SW 1271 (cell line): ENCODE data around the gene FGF3.

Source experiments
- DNase-seq, 2 experiments: peaks; one replicate each; lab custom pipeline; 2025; lab: John Stamatoyannopoulos, UW

FGF3 gene

DNA sequence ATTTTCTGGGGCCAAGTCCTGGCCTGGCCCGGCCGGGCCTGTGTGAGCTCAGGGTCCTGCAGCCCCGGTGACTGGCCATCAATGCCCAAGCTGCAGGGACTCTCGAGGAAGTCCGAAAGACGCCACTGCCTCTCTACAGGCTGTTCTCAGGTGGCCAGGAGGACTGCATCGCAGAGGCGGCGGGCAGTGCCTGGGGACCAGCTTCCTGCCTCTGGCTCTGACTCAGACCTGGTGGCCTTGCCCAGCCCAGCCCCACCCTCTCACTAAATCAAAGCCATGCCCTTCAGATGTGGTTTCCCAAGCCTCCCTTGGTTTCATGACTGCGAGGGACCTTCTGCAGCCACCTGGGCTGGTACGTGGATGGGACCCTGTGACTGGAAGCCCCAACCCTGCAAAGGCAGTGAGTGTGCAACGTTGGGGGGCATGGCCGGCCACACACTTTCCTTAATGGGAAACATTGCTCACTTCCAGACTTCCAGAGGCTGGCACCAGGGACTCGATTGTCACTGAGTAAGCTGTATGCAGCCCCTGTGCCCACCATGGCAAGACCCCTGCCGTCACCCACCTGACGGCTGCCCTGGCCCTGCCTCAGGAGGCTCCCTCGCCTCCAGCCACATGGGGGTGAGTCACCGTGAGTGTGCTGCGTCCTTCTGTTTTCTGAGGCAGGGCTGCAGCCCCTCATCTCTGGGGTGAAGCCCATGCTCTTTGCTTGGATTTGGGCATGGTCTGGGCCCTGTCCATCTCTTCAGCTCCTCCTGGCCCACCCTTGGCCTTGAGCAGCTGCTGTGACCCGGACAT, 6.0 kb upstream of the FGF3 start:
- DNase-seq: no peak

DNA sequence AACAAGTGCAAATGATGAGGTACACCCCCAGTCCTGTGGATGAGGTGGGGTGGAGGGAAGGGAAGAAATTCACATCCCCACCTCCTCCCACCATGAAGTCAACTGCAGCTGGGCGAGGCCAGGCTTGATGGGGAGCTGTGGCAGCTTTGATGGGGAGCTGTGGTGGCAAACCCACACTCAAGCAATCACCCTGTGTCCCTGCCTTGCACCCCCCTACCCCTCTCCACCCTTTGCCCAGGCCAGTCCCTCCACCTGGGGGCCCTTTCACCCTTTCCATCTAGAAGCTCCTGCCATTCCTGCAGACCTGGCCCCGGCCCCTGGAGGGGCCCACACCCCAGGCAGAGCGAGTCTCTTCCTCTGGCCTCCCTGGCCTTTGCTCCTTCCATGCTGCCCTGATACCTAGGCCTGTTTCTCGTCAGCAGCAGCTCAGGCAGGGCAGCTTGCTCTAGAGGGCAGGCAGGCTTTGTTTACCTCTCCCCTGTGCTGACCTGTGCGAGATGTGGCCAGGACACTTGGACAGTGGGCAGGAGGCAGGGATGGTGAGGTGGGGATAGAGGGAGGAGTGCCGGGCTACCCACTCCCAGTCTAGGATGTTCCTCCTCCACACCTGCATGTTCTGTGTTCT, 4.5 kb upstream of the FGF3 start:
- DNase-seq: no peak

DNA sequence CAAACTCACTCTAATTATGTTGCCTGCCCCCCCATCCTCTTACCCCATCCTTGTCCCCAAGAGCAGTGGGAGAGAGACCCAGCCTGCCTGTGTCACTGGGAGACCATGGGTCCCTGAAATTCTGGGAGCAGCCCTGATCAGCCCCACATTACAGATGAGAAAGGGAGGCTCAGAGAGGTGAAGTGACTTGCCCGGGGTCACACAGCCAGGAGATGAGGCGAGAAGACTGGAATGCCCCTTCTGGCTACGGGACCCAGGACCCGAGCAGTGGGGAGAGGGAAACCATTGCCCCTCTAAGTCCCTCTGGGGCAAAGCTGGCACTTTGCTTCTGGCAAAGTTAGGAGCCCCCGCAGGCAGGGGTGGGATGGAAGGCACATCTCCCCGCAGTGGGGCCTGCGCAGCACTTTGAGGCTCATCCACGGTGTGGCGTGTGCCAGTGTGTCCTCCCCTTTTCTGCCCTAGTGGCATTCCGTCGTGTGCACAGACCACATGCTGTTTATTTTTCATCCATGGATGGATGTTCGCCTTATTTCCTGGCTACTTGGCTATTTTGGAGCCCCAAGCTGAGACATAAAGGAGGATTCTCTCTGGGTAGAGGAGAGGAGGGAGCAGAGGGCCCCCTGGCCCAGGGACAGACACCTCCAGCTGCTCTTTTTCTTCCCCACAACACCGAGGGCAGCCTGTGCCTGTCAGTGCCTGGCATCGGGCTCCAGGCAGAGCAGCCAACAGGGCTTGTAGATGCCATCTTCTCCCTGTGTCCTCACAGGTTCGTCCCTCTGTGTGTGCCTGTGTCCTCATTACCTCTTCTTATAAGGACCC, 3.7 kb upstream of the FGF3 start:
- no peak for DNase-seq

DNA sequence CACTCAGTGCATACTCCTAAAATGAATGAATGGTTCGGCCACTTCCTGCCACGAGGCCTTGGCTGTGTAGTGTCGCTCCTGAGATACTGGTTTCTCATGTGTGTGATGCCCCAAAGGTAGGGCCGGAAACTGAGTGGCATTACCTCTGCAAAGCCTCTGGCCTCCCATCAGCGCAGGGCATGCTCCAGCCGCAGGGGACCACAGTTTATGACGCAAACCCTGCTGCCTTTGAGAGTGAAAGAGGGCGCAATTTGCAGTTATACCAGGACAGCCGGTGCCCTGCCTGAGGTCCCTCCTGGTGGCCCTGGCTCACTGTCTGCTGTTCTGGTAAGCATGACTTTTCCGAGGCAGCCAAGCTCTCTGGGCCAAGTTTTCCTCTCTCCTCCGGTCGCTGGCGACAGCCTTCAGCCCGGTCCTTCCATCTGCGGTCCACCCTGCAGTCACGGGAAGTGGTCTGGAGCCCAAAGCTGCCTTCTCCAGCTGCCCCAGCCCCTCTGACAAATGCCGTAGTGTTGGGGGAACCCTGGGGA, 2.4 kb upstream of the FGF3 start:
- DNase-seq: no peak

DNA sequence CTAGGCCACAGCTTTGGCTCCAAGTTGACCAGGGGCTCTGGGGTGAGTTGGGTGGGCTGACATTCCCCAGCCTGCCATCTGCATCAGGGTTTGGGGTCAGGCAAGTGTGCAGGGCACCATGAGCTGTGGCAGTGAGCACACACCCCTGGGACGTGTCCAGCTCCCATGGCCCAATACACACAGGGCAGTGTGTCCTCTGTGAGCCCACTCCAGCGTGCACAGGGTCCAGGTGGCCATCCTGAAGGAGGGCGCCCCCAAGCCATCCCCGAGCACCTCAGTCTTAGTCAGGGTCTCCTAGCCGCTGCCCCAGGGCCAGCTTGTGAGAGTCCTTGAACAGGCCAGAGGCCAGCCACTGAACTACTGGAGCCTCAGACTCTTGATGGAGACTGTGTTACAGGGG, 1.2 kb upstream of the FGF3 start:
- DNase-seq: no peak

DNA sequence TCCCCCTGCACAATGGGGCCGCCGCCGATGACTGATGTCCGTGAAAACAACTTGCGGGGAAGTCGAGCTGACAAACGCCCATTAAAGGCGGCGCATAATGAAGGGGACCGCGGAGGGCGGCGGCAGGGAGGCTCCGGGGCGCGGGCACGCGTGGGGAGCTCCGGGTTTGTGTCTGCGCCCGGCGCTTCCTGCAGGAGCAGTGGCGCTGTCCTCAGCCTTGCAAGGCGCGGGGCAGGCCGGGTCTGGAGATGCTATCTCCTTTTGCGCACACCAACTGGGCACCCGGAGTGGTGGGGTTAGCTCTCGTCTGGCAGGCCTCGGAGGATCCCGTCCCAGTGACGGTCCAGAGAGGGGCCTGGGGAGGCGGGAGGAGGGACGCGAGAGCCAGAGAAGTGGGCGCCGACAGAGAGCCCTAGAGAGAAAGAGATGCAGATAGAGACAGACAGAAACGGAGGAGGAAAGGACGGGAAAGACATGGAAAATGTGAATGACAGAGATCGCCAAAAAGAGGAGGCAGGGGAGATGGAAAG, 390 bp upstream of the FGF3 start:
- no peak for DNase-seq

DNA sequence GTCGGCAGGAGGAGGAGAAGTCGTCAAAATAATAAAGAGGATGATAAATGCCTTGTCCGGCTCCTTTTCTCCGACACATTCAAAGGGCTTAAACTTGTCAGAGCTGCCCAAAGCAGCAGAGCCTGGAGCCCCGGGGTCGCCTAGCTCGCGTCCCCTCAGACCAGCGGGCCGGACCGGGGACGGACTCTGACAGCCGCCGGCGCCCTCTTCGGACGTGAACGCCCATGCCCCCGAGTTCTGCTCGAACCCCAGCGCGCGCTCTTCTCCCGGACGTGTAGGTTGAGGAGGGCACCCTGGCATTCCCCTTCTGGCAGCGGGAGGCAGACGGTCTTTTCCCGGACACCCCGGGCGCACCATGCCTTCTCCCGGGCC, 999 bp downstream of the FGF3 start:
- DNase-seq: no peak

DNA sequence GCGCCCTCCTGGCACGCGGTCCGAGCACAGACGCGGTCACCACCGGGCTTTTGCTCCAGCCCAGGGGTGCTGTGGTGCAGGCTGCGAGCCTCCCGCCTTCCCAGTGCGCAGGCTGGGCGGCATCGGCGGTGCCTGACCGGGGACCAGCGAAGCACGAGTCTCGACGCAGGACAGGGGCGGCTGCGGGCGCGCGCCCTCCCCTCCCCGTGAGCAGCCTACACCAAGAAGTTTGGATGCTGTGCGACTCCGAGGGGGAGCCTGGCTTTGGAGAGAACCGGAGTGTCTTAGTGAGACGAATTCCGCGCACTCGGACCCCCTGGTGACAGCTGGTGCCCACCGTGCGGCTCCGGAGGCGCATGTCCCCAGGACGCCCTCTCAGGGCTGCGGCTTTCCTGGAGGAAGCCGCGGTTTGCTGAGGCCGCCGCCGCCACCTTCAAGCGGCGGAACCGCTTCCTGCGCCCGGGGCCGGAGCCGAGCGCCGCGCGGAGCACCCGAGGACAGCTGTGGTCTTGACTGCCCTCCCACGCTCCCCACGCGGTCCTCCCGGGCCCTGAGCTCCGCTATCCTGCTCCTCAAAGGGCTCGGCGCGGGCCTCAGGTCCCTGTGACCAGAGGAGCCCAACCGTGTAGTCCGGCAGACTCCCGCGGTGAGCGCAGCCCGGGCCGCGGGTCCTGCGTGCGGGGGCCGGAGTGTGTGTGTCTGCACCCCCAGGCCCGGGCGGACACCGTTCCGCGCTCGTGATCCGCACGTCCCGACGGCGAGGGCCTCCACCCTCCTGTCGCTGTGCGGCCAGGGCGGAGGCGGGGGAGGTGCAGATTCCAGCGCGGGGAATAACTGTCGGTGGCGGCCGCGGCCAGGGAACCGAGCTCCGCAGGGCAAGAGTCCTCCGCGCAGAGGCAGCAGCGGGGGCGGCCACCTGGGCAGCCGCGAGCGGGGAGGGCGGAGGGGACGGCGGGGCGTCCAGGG, 1.7 kb downstream of the FGF3 start:
- no peak for DNase-seq

DNA sequence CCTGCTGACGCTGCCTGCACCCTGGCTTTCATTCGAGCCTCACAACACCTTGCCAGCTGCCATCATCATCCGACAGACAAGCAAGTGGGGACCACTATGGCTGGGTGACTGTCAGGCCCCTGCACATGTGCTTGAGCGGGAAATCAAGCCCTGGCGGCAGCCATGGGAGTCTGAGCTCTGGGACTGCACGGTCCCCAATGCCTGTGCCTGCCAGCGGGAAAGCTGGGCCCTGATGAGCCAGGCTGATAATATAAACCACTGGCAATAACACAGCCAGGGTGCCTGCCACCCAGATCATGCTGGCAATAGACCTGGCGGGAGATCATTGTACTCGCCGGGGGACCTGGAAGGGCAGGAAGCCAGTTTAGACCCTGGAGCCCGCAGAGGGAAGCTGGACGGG, 2.5 kb downstream of the FGF3 start:
- no peak for DNase-seq

DNA sequence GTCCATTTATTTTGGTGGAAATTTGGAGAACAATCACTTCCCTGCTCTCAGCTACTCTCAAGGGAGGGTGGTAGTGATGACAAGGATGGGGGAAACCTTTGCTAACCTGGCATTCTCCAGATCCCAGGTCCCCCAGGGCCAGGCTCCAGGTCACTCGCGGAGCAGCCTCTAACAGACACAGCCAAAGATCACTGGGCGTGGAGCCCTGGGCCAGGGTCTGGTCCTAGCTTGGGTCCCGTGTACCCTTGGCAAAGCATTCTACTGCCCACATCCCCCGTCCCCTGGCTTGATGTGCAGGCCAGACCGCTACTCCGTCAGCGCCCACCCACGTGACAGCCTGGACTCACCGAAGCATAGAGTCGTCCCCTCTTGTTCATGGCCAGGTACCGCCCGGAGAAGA, 3.2 kb downstream of the FGF3 start:
- no peak for DNase-seq

DNA sequence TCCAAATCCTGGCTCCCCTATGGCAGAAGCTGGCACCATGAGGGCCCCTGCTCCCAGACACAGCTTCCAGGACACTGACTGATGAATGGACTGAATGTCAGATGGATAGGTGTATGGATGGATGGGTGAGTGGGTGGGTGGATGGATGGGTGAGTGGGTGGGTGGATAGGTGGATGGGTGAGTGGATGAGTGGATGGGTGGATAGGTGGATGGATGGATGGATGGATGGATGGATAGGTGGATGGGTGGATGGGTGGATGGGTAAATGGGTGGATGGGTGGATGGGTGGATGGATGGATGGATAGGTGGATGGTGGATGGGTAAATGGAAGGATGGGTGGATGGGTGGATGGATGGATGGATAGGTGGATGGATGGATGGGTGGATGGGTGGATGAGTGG, 4.3 kb downstream of the FGF3 start:
- DNase-seq: no peak

DNA sequence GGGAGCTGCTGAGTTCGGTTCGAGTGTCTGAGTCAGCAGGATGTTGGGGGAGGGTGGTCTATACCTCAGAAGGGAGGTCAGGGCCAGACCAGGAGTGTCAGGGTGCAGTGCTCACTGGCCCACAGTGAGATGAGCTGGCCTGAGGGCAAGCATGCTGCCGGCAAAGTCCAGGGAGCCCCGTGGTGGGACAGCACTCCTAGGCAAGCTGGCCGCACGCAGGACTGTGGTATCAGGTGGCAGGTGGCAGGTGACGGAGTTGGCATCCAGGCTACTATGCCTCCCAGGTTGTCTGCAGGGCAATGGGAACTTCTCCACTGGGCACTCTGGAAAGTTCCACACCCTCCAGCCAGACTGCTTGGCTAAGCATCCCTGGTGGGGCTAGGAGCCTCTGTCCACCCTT, 4.8 kb downstream of the FGF3 start:
- no peak for DNase-seq

DNA sequence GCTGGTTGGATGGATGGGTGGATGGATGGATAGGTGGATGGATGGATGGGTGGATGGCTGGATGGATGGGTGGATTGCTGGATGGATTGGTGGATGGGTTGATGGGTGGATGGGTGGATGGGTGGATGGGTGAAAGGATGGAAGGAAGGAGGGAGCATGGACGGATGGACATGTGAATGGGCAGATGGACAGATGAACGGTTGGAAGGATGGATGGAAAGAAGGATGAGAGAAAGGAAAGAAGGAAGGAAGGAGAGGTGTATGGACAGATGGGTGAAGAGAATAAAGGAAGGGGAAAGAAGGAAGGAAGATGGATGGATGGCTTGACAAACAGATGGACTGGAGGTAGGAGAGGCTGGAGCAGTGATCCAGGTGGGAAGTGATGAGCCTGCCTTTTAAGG, 5.4 kb downstream of the FGF3 start:
- DNase-seq: no peak

DNA sequence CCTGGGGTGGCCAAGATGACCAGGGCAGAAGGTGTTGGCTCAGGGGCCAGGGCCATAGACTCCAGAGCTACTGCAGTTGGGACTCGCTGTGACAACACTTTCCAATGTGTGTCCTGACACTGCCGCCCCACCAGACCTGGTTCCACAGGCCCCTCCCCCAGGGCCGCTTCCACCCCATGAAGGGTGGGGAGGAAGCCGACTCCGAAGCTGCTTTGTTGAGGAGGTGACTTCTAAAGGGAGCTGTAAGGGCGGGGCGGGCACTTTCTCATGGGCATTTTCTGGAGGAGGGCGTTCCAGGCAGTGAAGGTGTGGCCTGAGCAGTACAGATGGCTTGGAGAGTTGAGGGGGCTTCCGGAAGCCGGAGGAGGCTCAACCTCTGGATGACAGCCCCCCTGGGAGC, 6.3 kb downstream of the FGF3 start:
- no peak for DNase-seq

DNA sequence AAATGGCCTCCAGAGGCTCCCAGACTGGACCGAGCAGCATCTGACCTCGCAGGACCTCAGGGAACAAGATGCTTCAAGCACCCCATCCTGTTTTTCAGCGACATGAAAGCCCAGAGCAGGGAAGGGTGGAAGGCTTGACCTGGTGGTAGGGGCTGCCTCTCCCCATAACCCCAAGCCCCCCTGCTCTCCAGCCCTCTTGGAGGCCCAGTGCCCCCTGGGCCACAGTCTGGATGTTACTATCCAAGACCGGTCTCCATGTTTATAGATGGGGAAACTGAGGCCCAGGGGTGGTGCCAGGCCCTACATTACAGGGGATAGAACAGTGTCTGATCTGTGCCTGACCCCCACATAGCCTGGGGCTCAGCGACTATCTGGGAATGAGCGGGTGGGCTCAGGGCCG, 7.0 kb downstream of the FGF3 start:
- DNase-seq: no peak

DNA sequence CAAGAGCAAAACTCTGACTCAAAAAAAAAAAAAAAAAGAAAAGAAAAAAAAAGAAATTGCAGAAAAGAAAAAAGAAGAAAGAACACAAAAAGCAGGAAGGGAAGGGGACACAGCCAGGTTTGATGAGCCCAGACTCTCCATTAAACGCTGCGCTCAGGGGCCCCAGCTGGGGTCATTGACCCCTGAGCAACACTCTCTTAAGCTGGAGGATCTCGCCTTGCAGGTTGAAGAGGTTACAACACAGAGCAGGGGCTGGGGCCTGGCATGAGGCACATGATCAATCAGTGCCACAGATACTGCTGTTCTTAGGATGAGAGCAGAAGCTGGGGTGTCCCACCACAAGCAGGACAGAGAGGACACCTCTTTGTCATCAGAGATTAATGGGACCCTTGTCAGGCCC, 7.8 kb downstream of the FGF3 start:
- no peak for DNase-seq

DNA sequence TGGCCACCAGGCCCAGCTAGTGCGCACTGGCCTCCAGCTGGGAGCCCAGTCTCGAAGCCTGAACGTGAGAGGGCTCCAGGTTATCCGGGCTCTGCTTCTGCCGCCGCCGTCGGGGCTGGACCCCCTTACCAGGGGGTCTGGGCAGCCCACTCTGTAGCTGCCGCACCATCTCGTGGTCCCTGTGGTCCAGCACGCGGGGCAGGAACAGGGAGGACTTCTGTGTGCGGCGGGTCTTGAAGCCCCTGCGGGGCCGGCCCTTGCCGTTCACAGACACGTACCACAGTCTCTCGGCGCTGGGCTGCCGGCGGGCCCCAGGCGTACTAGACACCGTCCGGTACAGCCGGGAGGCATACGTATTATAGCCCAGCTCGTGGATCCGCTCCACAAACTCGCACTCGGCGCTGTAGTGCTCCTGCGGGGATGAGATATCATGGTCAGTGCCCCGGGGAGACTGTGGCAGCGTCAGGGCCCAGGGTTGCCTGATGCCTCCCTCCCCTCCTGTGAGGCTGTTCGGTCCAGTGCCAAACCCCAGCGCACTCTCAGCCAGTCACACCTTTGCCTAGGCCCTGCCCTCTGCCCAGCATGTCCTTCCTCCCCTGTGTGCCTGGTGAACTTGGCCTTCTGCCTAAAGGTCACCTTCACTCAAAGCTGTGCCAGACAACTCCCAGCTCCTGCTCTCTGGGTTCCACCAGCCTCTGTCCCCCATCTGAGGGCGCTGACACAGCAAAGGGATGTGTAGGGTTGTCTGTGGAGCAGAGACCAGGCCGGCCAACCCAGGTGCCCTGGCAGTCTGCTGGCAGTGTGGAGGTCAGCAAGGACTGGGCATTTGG, 8.7 kb downstream of the FGF3 start:
- DNase-seq: no peak

DNA sequence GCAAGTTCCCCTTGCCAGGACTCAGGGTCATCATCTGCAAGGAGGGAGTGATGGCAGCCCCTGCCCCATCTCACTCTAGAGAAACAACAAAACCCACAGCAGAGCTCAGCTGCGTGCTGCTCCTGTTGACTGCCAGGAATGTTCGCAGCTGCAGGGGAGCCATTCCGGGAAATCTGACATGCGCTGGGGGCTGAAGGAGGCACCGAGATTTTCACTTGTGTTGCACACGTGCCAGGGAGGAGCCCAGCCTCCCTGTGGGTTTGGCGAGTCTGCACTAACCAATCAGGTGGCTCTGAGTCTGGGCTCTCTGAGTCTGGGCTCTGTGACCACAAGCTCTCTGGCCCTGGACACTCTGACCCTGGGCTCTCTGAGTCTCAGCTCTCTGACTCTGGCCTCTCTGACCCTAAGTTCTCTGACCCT, 10.5 kb downstream of the FGF3 start:
- no peak for DNase-seq

DNA sequence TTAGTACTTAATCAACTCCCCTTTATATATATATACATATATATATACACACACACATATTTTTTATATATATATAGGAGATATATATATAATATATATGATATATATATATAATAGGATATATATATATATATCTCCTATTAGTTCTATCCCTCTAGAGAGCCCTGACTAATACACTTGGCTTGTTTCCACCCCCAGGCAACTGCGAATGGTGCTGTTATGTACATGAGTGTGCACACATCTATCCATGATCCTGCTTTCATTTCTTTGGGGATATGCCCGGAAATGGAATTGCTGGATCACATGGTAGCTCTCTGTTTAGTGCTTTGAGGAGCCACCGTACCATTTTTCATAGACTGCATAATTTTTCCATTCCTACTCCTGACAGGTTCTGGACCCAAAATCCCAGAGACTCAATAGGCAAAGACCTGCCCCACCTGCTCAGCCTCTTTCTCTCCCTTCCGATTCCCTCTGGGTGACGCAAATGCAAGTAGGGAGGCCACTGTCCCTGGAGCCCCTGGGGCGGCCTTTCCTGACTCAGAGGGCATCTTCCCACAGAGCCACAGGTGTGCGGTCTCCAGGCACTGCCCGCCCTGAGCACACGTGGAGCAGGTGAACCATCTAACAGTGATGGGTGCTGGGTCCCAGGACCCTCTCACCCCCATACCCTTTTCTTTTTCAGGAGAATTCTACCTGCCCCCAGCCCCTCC, 12.0 kb downstream of the FGF3 start:
- DNase-seq: no peak
